Stimulated activated naive CD4-positive, alpha-beta T cell (primary cell): Measurements from ENCODE around the gene ABT1.
"Not testable (repeated sequence)": the region's sequence is repeated elsewhere in the genome, so short reads cannot be mapped to it uniquely, and the experiment has no call there.

Source experiments
- DNase-seq, 6 experiments: peaks; one replicate each; lab custom pipeline; 2025; lab: John Stamatoyannopoulos, UW

ABT1 gene

DNA sequence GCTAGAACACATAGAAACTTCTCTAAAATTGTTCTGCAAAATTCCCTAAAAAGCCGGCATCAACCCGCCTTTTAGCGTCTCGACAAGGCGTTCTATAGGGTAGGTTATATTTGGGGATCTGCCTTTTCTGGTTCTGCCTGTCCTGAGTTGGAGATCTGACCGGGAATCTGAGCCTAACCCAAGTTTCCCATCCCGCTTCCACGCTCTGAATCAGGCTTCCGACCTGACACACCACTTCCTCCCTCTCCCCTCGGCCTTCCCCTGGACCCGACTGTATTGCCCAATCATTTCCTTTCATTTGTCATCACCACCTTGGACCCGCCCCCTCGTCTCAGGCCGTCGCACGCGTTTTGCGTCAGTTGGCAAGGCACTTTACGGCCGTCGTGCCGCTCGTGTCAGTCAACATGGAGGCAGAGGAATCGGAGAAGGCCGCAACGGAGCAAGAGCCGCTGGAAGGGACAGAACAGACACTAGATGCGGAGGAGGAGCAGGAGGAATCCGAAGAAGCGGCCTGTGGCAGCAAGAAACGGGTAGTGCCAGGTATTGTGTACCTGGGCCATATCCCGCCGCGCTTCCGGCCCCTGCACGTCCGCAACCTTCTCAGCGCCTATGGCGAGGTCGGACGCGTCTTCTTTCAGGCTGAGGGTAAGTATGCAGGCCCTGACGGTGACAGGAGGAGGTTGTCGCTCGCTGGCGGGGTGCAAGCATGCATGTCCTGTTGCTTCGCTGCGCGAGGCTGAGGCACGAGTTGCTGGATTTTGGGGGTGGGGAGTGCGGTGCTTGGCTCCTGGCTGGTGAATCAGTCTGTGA, at the start of gene ABT1:
Gene ABT1 (plus strand): TSS at position 375 of the 810 bp plus-strand sequence. CDS start 30 bp downstream, at position 405.
- DNase-seq: peak; percentile 91 to 94 (median 92)

DNA sequence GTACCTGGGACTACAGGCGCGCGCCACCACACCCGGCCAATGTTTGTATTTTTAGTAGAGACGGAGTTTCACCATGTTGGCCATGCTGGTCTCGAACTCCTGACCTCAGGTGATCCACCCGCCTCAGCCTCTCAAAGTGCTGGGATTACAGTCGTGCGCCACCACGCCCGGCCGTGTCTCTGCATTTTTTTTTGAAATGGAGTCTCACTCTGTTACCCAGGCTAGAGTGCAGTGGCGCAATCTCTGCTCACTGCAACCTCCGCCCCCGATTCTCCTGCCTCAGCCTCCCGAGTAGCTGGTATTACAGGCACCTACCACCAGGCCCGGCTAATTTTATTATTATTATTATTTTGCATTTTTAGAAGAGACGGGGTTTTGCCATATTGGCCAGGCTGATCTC, 49.4 kb upstream of the ABT1 start:
- DNase-seq: not testable (repeated sequence)

- peak in 5 of 6 experiments; percentile 10 to 42 (median 17) for DNase-seq
Measured at GRCh38 chr6:26550250-26550993, 46.3 kb upstream of the ABT1 start.

DNA sequence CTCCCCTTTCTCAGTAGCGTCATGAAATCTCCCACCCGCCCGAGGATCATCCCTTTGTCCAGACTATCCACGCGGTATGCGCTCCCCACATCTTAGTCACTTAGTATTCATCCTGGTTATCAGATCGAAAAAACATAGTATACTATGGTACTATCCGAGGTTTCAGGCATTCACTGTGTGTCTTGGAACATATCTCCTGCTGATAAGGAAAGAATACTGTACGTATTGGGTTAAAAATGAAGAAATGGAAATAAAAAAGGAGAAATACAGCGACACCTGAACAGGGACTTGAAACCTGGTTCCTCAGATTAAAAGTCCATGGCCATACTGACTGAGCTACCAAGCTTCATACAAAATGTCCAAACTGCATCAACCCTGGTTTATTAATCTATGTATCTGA, 44.5 kb upstream of the ABT1 start:
- DNase-seq: no peak

DNA sequence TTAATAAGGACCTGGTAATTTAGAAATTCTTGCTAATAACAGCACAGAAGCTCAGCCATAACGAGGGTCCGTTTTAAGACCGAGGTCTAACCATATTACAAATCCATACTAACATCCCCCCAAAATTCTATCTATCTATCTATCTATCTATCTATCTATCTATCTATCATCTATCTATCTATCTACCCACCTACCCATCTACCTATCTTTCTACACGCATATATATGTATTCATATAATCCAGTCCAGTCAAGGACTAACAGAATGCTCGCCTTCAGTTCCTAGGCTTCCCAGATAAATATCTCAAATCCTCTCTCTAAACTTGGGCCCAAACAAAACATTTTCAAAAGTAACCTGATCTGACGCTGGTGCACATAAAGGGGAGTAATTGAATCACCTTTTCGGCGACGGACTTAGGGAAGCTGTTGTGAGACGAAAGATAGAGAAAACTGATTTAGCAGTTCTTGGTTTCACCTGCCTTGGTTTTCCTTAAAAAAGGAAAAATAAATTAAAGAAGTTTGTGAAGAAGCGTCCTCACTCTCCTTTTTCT, 44.0 kb upstream of the ABT1 start:
- DNase-seq: no peak

DNA sequence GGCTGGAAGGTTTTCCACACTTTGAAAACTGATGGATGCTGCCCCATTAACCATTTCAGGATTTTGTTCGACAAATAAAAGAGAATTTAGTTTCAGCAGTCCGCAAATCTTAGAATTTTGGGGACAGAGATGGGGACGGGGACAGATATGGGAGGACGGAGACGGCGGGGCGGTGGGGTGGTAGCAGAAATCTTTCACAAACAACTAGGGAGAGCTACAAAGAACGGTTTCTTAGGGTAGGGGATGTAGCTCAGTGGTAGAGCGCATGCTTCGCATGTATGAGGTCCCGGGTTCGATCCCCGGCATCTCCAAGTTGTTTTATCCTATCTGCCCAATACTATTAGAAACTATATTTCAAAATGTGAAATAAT, 43.5 kb upstream of the ABT1 start:
- peak; percentile 60 to 89 (median 66) for DNase-seq

DNA sequence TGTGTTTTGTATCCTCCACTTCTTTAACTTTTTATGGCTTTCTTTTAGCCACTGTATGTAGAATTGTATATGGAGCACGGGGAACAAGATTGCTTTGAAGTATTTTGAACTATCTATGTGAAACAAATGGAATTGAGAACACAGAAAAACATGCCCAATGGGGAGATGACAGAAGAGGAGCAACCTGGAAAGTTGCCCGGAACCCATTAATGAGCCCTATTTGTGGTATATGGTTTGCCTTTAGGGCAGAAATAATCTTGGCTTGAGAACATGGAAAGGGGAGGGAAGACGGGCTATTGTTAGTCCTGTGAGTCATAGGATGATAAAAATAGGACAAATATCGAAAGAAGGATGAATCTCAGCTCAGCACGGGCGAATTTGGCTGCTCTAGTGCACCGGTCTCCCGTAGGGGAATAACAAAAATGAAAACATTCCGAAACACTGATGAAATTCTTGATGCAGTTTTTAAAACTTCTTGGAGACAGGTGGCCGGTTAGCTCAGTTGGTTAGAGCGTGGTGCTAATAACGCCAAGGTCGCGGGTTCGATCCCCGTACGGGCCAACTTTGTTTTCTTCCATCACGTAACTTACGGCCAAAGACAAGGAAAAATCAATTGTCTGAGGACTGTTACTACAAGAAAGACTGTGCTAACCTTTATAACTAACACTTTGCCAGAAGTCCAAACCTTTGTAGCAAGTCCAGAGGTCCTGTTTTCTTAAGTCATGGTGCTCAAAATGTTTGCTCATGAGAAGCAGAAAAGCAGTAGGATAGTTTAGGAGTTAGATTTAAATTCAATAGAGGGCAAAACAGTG, 42.9 kb upstream of the ABT1 start:
- peak; percentile 62 to 87 (median 73) for DNase-seq

DNA sequence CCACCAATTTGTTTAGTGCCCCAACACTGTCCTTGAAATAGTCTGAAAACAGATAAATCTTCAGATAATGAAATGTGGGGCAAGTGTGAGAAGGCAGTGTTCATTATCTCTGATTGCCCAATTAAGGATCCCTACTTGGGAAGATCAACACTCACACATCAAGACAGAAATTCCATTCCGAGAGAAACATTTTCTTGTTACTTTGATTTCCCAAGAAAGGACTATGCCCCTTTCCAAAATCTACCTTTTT, 42.4 kb upstream of the ABT1 start:
- peak in 2 of 6 experiments; percentile 46 to 70 for DNase-seq

DNA sequence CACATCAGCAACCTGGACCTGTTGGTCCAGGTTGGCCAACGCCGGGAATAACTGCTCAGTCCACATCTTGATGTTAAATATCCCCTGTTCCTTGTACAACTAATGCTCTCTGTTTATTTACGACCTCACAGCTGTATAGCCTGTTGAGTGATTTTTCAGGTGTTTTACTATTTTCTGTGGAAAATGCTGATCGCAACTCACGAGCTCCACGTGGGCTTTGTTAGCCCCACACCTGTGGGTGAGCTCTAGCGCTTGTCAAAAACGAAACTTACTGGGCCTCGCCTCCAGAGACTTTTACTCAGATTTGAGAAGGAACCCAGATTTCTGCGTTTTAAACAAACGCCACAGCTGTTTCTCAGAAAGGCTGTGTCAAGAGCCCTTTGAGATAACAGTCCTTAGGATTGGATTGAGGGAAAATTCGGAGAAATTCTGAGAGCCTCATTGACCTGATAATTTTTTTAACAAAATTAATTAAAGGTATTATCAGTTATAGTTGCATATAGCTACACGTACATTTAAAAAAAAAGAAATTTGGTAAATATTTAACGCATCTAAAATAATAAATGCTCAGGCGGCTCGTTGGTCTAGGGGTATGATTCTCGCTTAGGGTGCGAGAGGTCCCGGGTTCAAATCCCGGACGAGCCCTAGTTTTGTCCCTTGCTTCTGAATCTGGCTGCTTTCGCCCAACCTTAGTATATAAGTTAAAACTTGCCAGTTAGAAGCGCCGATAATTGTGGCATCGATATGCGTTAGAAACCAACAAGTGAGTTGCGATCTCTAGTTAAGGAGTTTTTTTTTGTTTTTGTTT, 41.9 kb upstream of the ABT1 start:
- DNase-seq: peak; percentile 42 to 80 (median 58)

DNA sequence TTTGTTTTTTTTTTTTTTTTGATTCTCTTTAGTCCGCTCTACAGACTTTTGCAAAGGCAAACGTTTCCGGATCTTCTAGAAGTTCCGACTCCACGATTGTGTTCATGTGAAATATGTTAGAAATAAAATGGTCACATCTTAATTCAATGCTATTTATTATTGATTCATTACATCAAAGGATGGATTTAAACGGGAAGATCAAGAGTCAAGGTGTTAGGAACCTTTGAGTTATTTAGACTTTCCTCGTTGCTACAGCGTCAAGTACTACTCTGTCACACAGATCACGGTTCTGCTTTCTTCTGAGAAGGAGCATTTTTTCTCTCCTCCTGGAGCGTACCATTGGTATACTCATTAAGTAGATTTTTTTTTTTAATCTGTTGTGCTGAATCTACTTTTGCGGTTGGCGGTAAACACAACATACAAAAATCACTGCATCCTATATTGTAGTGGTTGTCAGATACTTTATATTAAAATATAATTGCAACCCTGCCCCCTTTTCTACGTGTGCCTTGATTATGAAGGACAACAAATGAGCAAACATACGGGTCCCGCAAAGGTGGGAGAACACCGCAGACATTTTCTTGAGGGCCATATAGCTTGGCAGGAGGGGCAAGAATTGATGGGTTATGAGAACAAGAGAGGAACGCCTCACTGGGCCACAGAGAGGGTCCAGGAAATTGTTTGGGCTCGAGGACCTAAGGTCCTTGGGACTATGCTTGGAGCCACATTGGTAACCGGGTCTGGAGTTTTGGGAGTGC, 41.1 kb upstream of the ABT1 start:
- peak in 1 of 6 experiments; percentile 29 for DNase-seq

DNA sequence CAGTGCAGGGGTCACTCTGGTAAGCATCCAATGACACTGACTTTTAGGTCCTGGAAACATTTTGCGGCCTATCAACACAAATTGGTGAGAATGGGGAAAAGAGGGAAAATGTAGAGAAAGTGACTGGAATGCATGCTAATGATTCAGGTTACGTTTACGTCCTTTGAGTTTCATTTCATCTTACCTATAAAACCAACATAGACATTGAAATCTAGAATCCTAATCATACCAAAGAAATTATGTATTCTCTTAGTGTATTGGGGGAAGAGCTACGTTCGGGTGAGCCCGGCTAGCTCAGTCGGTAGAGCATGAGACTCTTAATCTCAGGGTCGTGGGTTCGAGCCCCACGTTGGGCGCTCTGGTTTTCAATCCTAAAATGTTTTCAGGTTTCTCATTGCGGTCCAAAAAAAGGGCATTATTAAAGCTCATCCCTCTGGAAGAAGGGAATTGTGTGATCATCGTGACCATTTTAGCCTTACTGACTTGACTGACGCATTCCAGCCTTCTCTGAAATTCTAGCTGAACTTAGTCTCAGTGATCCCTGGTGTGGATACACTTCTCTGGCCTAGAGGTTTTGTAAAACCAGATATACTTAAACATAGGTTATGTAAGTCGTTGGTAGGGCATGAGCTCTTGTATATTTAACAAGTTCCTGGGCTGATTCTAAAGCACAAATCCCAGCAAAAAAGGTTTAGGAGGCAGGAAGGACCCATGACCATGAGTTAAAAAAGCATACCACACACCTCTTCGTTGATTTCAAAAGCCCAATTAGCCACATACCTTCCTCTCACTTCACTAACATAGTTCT, 40.3 kb upstream of the ABT1 start:
- DNase-seq: peak in 4 of 6 experiments; percentile 4 to 44 (median 26)

DNA sequence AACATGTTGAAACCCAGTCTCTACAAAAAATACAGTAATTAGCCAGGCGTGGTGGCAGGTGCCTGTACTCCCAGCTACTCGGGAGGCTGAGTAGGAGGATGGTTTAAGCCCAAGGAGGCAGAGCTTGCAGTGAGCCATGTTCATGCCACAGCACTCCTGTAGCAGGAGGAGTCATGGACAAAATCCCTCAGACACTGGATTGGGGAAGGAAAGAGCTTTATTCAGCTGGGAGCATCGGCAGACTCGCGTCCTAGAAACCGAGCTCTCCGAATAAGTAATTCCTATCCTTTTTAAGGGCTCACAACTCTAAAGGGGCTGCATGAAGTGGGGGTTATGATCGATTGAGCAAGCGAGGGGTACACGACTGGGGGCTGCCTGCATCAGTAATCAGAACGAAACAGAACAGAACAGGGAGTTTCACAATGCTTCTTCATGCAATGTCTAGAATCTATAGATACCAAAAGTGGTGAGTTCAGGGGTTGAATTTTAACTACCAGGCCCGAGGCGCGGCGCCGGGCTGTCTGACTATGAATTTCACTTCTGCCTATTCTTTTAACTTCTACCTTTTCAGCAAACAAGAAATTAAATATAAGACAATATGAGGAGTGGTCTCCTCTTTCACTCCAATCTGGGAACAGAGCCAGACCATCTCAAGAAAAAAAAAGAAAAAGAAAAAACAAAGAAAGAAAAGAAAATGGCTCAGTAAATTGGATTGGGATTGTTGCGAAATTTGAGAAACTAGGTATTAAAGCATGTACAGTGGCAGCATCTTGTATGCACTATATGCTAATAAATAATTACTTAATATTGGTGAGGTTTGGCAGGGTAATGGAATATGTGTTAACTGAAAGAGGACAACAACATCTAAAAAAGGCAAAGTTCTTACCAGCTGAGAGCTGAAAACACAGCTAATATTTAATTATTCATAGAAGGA, 35.0 kb upstream of the ABT1 start:
- DNase-seq: no peak

DNA sequence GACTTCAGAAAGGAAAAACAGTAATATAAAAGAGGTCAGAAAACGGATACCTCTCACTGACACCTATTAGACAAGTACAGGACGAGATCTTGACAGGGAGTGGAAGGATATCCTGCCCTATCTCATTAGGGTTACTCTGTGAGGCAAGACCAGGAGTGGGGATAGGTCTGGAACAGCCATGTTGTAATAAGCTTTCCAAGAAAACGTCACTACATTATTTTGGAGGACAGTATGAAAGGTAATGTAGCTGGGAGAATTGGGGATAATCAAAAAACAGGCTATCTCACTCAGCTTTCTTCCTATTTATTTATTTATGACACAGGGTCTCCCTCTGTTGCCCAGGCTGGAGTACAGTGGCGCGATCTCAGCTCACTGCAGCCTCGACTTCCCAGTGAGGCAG, 33.3 kb upstream of the ABT1 start:
- DNase-seq: no peak

DNA sequence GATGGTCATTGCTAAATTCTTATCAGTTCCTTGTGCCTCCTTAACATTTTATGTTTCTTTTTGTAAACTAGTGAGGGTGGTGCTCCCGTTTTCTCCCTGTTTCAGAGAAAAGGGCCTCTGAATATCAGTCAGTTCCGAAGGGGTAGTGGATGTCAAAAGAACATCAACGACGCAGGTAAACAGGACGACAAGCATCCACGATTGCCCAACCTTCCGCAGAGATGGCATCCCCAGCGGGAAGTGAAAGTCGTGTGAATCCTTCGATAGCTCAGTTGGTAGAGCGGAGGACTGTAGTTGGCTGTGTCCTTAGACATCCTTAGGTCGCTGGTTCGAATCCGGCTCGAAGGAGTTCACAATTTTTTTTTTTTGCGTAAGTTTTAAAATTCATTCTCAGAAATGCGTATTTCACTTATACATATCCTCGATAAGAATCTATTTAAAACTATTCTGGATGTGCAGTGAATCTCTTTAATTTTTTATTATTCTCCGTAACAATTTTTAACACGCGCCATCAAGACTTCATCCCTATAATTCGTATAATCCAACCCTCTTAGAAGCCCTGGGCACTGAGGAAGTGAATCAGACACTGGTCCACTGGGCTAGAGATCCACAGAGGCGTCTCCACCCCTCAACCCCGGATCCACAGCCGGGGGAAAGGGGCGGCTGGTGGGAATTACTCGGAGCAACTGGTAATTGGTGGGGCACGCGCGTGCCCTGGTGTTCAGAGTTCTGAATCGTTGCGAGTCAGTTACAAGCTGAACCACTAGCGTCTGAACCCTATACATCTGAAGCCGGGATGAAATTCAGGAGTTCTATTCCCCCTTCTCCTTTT, 27.9 kb upstream of the ABT1 start:
- DNase-seq: peak; percentile 94 to 99 (median 98)

- peak in 1 of 6 experiments; percentile 36 for DNase-seq
Measured at GRCh38 chr6:26569433-26569764, 27.4 kb upstream of the ABT1 start.

DNA sequence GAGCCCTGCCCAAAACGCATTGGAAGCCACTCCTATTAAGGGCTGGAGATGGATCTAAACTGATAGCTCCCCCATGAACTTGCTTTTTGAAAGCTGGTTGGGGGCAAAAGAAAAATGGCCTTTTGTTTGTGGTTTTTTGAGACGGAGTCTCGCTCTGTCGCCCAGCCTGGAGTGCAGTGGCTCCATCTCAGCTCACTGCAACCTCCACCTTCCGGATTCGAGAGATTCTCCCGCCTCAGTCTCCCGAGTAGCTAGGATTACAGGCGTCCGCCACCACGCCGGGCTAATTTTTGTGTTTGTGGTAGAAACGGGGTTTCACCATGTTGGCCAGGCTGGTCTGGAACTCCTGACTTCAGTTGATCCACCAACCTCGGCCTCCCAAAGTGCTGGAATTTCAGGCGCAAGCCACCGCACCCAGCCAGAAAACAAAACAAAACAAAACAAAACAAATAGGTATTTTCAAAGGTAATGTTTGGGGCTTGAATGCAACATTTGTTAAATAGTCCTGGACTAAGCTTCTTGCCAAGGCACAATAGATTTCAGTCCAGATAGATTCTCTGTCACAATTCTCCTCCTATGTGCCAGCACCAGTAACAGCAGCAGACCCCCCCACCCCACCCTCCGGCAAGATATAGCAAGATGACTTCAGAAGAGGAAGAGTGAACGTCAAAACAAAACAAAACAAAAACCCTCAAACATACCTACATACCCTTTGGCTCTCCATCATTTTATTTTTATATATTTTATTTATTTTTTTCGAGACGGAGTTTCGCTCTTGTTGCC, 26.5 kb upstream of the ABT1 start:
- DNase-seq: peak in 3 of 6 experiments; percentile 9 to 16 (median 10)
